Measurements from ENCODE around the gene BHLHE23.

Gene BHLHE23

GRCh38 chr20:63049191-63049518 lies 42.4 kb upstream of the BHLHE23 start:
- Histone ChIP-seq H3K27me3 (replicated peaks; ENCODE audit: control insufficient read depth, insufficient read depth, low read length) (peaks cover 50% of the 10 kb centered on the region), H3K36me3 (ENCODE audit: control insufficient read depth, insufficient read depth, low read length, severe bottlenecking) (no peaks in the 10 kb centered on the region), H3K4me3 (ENCODE audit: low read length) (no peak overlapping the region), H3K9me3 (ENCODE audit: control insufficient read depth, low read length) (peaks cover 9% of the 10 kb centered on the region), H3K9ac (ENCODE audit: low read length) (no peak overlapping the region), H3K4me1 (ENCODE audit: control insufficient read depth, insufficient read depth, low read length) (no peaks in the 10 kb centered on the region)
- DNase-seq (ENCODE audit: low read depth), result no peak

GRCh38 chr20:63048516-63049190 lies 41.9 kb upstream of the BHLHE23 start:
- H3K4me3 ChIP-seq (ENCODE audit: low read length), result no peak overlapping the region
- H3K9ac ChIP-seq (ENCODE audit: low read length), result no peak overlapping the region
- no peaks in the 10 kb centered on the region for H3K4me1 ChIP-seq (ENCODE audit: control insufficient read depth, insufficient read depth, low read length)
- no peaks in the 10 kb centered on the region for H3K36me3 ChIP-seq (ENCODE audit: control insufficient read depth, insufficient read depth, low read length, severe bottlenecking)
- peaks cover 46% of the 10 kb centered on the region for H3K27me3 ChIP-seq (replicated peaks; ENCODE audit: control insufficient read depth, insufficient read depth, low read length)
- DNase-seq (ENCODE audit: low read depth), result no peak
- H3K9me3 ChIP-seq (ENCODE audit: control insufficient read depth, low read length), result peaks cover 9% of the 10 kb centered on the region

- H3K4me3 ChIP-seq (ENCODE audit: low read length), result no peak overlapping the region
- peaks cover 45% of the 10 kb centered on the region for H3K27me3 ChIP-seq (replicated peaks; ENCODE audit: control insufficient read depth, insufficient read depth, low read length)
- no peak for DNase-seq (ENCODE audit: low read depth)
Measured at GRCh38 chr20:63047946-63048345, 41.2 kb upstream of the BHLHE23 start.

GRCh38 chr20:63047267-63047666 lies 40.5 kb upstream of the BHLHE23 start:
- Histone ChIP-seq H3K36me3 (ENCODE audit: control insufficient read depth, insufficient read depth, low read length, severe bottlenecking) (no peaks in the 10 kb centered on the region), H3K9ac (ENCODE audit: low read length) (no peak overlapping the region), H3K9me3 (ENCODE audit: control insufficient read depth, low read length) (peaks cover 9% of the 10 kb centered on the region), H3K4me1 (ENCODE audit: control insufficient read depth, insufficient read depth, low read length) (no peaks in the 10 kb centered on the region), H3K4me3 (ENCODE audit: low read length) (no peak overlapping the region), H3K27me3 (replicated peaks; ENCODE audit: control insufficient read depth, insufficient read depth, low read length) (peaks cover 51% of the 10 kb centered on the region)
- DNase-seq (ENCODE audit: low read depth), result no peak

More at GRCh38 chr20:63047946-63048345, 41.2 kb upstream of the BHLHE23 start:
- Histone ChIP-seq H3K9me3 (ENCODE audit: control insufficient read depth, low read length) (peaks cover 9% of the 10 kb centered on the region), H3K4me1 (ENCODE audit: control insufficient read depth, insufficient read depth, low read length) (no peaks in the 10 kb centered on the region), H3K9ac (ENCODE audit: low read length) (no peak overlapping the region), H3K36me3 (ENCODE audit: control insufficient read depth, insufficient read depth, low read length, severe bottlenecking) (no peaks in the 10 kb centered on the region)

- no peaks in the 10 kb centered on the region for H3K36me3 ChIP-seq (ENCODE audit: control insufficient read depth, insufficient read depth, low read length, severe bottlenecking)
- H3K9ac ChIP-seq (ENCODE audit: low read length), result no peak overlapping the region
- DNase-seq (ENCODE audit: low read depth), result no peak
- H3K9me3 ChIP-seq (ENCODE audit: control insufficient read depth, low read length), result peaks cover 9% of the 10 kb centered on the region
- no peak overlapping the region for H3K4me3 ChIP-seq (ENCODE audit: low read length)
- no peaks in the 10 kb centered on the region for H3K4me1 ChIP-seq (ENCODE audit: control insufficient read depth, insufficient read depth, low read length)
- H3K27me3 ChIP-seq (replicated peaks; ENCODE audit: control insufficient read depth, insufficient read depth, low read length), result peaks cover 51% of the 10 kb centered on the region
Measured at GRCh38 chr20:63046841-63047240, 40.1 kb upstream of the BHLHE23 start.

- Histone ChIP-seq H3K27me3 (replicated peaks; ENCODE audit: control insufficient read depth, insufficient read depth, low read length) (peaks cover 51% of the 10 kb centered on the region), H3K36me3 (ENCODE audit: control insufficient read depth, insufficient read depth, low read length, severe bottlenecking) (no peaks in the 10 kb centered on the region), H3K4me1 (ENCODE audit: control insufficient read depth, insufficient read depth, low read length) (no peaks in the 10 kb centered on the region), H3K4me3 (ENCODE audit: low read length) (no peak overlapping the region), H3K9ac (ENCODE audit: low read length) (no peak overlapping the region), H3K9me3 (ENCODE audit: control insufficient read depth, low read length) (peaks cover 5% of the 10 kb centered on the region)
- DNase-seq (ENCODE audit: low read depth), result no peak
Measured at GRCh38 chr20:63045991-63046390, 39.2 kb upstream of the BHLHE23 start.

GRCh38 chr20:63045401-63045800 lies 38.6 kb upstream of the BHLHE23 start:
- Histone ChIP-seq H3K27me3 (replicated peaks; ENCODE audit: control insufficient read depth, insufficient read depth, low read length) (peaks cover 56% of the 10 kb centered on the region), H3K9ac (ENCODE audit: low read length) (no peak overlapping the region), H3K4me3 (ENCODE audit: low read length) (no peak overlapping the region), H3K4me1 (ENCODE audit: control insufficient read depth, insufficient read depth, low read length) (no peaks in the 10 kb centered on the region), H3K9me3 (ENCODE audit: control insufficient read depth, low read length) (no peaks in the 10 kb centered on the region), H3K36me3 (ENCODE audit: control insufficient read depth, insufficient read depth, low read length, severe bottlenecking) (no peaks in the 10 kb centered on the region)
- no peak for DNase-seq (ENCODE audit: low read depth)

GRCh38 chr20:63044605-63045004 lies 37.8 kb upstream of the BHLHE23 start:
- Histone ChIP-seq H3K4me3 (ENCODE audit: low read length) (no peak overlapping the region), H3K4me1 (ENCODE audit: control insufficient read depth, insufficient read depth, low read length) (no peaks in the 10 kb centered on the region), H3K9me3 (ENCODE audit: control insufficient read depth, low read length) (no peaks in the 10 kb centered on the region), H3K27me3 (replicated peaks; ENCODE audit: control insufficient read depth, insufficient read depth, low read length) (peaks cover 61% of the 10 kb centered on the region), H3K9ac (ENCODE audit: low read length) (no peak overlapping the region), H3K36me3 (ENCODE audit: control insufficient read depth, insufficient read depth, low read length, severe bottlenecking) (no peaks in the 10 kb centered on the region)
- DNase-seq (ENCODE audit: low read depth), result no peak

GRCh38 chr20:63044204-63044600 lies 37.4 kb upstream of the BHLHE23 start:
- H3K36me3 ChIP-seq (ENCODE audit: control insufficient read depth, insufficient read depth, low read length, severe bottlenecking), result no peaks in the 10 kb centered on the region
- H3K4me1 ChIP-seq (ENCODE audit: control insufficient read depth, insufficient read depth, low read length), result no peaks in the 10 kb centered on the region
- DNase-seq (ENCODE audit: low read depth), result no peak
- peaks cover 65% of the 10 kb centered on the region for H3K27me3 ChIP-seq (replicated peaks; ENCODE audit: control insufficient read depth, insufficient read depth, low read length)
- no peak overlapping the region for H3K4me3 ChIP-seq (ENCODE audit: low read length)
- no peak overlapping the region for H3K9ac ChIP-seq (ENCODE audit: low read length)
- no peaks in the 10 kb centered on the region for H3K9me3 ChIP-seq (ENCODE audit: control insufficient read depth, low read length)

- Histone ChIP-seq H3K36me3 (ENCODE audit: control insufficient read depth, insufficient read depth, low read length, severe bottlenecking) (no peaks in the 10 kb centered on the region), H3K4me3 (ENCODE audit: low read length) (no peak overlapping the region), H3K9me3 (ENCODE audit: control insufficient read depth, low read length) (no peaks in the 10 kb centered on the region), H3K4me1 (ENCODE audit: control insufficient read depth, insufficient read depth, low read length) (no peaks in the 10 kb centered on the region), H3K27me3 (replicated peaks; ENCODE audit: control insufficient read depth, insufficient read depth, low read length) (peaks cover 65% of the 10 kb centered on the region), H3K9ac (ENCODE audit: low read length) (no peak overlapping the region)
- DNase-seq (ENCODE audit: low read depth), result no peak
Measured at GRCh38 chr20:63043348-63044203, 36.8 kb upstream of the BHLHE23 start.

GRCh38 chr20:63042448-63043071 lies 35.8 kb upstream of the BHLHE23 start:
- H3K9ac ChIP-seq (ENCODE audit: low read length), result no peak overlapping the region
- H3K9me3 ChIP-seq (ENCODE audit: control insufficient read depth, low read length), result no peaks in the 10 kb centered on the region
- peaks cover 57% of the 10 kb centered on the region for H3K27me3 ChIP-seq (replicated peaks; ENCODE audit: control insufficient read depth, insufficient read depth, low read length)
- H3K36me3 ChIP-seq (ENCODE audit: control insufficient read depth, insufficient read depth, low read length, severe bottlenecking), result no peaks in the 10 kb centered on the region
- no peak for DNase-seq (ENCODE audit: low read depth)
- no peaks in the 10 kb centered on the region for H3K4me1 ChIP-seq (ENCODE audit: control insufficient read depth, insufficient read depth, low read length)
- H3K4me3 ChIP-seq (ENCODE audit: low read length), result no peak overlapping the region
